HG03039 (cell line): Measurements from ENCODE around the gene ROCK2.

Experiments used
- ATAC-seq: cut with Tn5 transposase; IDR thresholded peaks from one replicate; pipeline ENCODE4 v1.9.1; 2021; ENCODE audit warnings: mild to moderate bottlenecking, moderate library complexity; ENCODE audit not compliant: unreplicated experiment

Gene ROCK2

DNA sequence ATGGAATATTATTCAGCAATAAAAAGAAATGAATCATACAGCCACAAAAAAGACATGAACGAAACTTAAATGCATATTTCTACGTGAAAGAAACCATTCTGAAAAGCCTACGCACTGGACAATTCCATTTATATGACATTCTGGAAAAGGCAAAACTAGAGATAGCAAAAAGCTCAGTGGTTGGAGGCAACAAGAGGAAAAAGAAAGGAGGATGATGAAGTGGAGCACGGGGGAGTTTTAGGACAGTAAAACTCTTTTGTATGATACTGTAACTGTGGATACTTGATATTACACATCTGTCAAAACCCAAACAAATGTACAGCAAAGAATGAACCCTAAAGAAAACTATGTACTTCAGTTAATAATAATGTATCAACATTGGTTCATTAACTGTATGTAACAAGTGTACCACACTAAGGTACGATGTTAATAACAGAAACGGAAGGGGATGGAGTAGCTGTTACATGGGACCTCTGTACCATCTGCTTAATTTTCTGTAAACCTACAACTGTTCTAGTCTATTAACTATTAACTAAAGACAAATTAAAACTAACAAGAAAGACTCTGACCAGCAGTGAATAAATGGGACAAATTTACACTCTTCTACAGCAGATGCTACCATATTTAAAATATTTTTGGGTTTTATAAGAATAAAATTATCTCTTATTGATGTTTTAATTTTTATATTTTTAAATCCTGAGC lies 31.5 kb downstream of the ROCK2 start:
- no peak for ATAC-seq

GRCh38 chr2:11311543-11311942 lies 32.9 kb downstream of the ROCK2 start:
- no peak for ATAC-seq

DNA sequence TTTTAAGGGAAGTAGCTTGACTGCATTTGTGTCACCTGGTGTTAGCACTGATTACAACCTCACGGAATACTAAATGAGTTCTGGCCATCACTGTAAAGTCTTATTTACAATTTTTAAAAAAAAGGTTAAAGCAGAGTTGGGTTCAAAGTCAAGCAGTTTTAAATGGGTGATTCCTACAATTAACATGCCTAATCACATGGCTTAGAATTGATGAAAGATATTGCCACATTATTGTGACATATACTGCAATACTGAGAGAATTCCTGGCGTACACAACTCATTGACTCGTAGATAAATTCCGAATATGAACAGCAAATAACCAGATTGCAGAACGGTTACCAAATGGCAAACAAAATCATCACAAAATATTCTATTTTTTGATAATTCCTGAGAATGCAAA lies 34.2 kb downstream of the ROCK2 start:
- no peak for ATAC-seq

DNA sequence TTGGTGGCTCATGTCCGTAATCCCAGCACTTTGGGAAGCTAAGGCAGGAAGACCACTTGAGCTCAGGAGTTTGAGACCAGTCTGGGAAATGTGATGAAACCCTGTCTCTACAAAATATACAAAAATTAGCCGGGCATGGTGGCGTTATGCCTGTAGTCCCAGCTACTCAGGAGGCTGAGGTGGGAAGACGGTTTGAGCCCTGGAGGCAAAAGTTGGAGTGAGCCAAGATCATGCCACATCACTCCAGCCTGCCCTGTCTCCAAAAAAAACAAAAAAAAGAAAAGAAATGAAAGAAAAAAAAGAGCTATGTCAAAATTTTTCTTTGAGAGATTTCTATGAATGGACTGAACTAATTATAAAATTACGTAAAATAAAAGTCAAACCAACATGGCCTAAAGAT lies 34.7 kb downstream of the ROCK2 start:
- no peak for ATAC-seq

DNA sequence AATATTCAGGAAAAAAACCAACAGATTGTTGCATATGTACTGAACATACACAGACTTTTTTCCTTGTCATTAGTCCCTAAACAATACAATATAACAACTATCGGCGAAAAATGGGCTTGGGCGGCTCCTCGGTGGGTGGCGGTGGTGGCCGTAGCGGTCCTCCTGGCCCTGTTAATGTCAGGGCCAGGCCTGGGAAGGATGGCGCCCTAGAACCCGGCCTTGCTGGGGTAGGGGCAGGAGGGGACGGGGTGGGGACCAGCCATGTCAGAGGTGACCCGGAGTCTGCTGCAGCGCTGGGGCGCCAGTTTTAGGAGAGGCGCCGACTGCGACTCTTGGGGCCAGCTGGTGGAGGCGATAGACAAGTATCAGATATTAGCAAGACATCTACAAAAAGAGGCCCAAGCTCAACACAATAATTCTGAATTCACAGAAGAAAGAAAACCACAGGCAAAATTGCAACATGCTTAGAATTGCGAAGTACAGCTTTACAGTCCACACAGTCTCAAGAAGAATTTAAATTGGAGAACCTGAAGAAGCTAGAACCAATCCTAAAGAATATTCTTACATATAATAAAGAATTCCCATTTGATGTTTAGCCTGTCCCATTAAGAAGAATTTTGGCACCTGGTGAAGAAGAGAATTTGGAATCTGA lies 36.5 kb downstream of the ROCK2 start:
- ATAC-seq, result no peak

DNA sequence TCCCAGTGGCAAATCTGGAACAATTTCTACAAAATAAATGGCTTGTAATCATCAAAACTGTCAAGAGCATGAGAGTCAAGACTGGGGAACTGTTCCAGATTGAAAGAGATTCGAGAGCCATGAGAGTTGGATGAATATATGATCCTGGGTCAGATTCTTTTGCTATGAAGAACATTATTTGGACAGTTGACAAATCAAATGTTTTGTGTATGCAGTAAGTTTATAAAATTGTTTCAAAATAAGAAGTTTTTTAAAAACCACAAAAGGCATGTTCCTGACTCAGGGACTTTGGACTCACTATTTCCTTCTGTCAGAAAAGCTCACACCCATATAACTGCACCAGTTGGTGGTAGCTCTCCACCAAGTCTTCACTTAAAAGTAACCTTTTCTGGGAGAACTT lies 38.5 kb downstream of the ROCK2 start:
- ATAC-seq, result no peak

DNA sequence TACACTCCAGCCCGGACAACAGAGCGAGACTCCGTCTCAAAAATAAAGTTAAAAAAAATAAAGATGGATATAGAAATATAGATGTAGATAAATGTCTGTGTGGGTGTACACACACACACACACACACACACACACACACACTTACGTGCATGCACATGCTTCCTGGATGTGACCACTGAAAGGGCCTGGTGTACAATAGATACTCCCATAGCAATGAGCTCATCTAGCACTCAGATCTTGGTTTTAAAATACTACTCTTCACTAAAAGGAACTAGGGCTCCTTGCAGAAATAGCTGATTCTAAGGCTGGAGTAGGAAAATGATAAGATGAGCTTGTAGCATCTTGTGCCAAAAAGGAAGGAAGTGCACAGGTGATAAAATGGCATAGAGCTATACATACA lies 39.1 kb downstream of the ROCK2 start:
- no peak for ATAC-seq

DNA sequence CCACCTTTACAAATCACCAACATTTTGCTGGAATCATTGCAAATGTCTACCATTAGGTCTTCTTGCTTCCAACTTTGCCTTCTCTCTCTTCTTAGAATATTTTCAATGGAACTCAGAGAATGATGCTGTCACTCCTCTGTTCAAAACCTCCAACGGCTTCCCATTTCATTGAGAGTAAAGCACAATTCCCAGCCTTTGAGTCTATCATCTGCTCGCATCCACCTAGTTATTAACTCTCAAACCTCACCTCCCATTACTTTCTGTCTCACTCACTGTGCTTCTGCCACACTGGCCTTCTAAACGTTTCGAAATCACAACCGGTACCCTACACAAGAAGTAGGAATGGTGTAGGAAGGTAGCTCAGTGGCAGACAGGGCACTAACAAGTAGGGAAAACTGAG lies 40.0 kb downstream of the ROCK2 start:
- no peak for ATAC-seq

- ATAC-seq, result no peak
Measured at GRCh38 chr2:11303290-11304013, 41.0 kb downstream of the ROCK2 start.

- ATAC-seq, result no peak
Measured at GRCh38 chr2:11299439-11299838, 45.0 kb downstream of the ROCK2 start.

DNA sequence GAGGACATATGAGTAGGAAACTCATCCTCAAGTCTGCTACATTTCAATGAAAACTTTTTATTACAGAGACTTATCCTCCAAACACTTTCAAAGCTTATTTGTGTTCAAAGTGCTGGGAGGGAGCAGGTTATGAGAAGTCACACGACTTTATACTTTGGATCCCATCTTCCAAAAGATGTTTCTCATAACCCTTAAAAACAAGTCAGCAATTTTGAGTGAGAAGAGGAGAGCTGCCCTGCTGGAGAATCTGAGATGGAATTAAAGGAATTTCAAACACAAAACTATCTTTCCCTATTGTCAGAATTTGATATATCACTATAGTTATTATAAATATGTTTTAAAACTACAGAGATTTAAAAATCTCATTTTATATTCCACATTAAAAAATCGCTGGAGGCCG lies 45.8 kb downstream of the ROCK2 start:
- ATAC-seq, result no peak

- ATAC-seq, result no peak
Measured at GRCh38 chr2:11296401-11296800, 48.0 kb downstream of the ROCK2 start.

- ATAC-seq, result no peak
Measured at GRCh38 chr2:11292464-11293255, 51.8 kb downstream of the ROCK2 start.

GRCh38 chr2:11290713-11291112 lies 53.7 kb downstream of the ROCK2 start:
- no peak for ATAC-seq

DNA sequence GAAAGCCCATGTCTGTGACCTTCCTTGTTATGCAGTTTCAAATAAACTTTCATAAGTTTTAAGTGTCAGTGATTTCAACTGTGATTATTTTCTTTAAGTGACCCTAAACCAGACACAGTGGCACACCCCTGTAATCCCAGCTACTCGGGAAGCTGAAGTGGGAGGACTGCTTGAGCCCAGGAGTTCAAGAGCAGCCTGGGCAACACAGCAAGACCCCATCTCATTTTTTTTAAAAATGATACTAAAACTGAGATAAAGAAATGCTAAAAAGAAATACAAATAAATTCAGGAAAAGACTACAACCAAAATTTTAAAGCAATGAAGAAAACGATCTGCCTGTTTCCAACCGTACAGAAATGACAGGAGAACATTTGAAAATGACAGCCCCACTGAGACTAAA lies 54.2 kb downstream of the ROCK2 start:
- no peak for ATAC-seq

GRCh38 chr2:11288431-11288830 lies 56.0 kb downstream of the ROCK2 start:
- no peak for ATAC-seq

DNA sequence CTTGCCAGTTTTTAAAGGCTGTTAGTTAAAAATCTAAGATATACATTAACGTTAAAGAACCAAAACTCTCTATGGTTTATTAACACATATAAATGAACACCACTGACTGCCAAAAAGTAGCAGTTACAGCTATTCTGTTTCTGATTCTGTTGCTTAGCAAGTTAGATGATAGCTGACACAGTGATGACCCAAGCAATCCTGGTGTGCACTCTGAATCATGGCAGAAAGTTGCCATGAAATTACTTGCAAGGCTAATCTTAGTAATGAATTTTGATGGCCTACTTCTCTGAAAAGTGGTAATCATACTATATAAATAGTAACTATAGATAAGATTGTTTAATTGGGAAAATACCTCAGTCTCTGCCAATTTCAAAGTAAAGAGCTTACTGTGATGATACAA lies 57.7 kb downstream of the ROCK2 start:
- no peak for ATAC-seq

DNA sequence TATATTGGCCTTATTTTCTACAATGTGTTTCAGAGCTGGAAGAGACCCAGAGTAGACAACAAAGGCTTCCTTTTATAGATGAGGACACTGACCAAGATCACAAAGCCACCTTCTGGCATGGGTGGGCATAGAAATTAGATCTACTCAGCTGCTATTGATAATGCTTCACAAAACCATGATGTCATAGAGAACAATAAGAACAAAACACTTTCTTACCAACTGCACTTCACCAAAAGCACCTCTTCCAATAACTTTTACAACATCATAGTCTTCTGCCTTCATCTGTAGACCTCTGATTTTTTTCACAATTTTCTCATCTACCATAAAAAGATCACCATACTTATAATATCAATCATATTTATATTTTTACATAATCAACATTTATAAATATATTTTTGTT lies 58.1 kb downstream of the ROCK2 start:
- no peak for ATAC-seq

DNA sequence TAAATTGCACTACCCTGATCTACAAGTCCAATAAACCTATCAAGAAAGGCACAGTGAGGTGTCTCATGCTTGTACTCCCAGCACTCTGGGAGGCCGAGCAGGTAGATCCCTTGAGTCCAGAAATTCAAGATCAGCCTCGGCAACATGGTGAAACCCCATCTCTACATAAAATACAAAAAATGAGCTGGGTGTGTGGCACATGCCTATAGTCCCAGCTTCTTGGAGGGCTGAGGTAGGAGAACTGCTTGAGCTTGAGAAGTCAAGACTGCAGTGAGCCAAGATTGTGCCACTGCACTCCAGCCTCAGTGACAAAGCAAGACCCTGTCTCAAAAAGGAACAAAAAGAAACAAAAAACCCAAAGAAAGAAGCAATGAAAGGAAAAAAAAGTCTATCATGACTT lies 58.9 kb downstream of the ROCK2 start:
- no peak for ATAC-seq

- ATAC-seq, result no peak
Measured at GRCh38 chr2:11281186-11281585, 63.2 kb downstream of the ROCK2 start.

DNA sequence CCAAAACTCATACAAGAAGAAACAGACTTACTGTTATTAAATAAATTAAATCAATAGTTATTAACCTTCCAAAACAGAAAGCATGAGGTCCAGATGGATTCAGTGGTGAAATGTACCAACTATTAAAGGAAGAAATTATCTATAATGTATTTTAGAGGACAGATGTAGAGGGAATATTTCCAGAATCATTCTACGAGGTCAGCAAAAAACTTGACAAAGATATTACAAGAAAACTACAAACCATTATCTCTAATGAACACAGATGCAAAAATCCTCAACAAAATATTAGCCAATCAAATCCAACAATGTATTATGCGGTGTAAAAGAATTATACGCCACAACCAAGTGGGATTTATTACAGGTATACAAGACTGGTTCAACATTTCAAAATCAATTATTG lies 63.7 kb downstream of the ROCK2 start:
- ATAC-seq, result no peak
